Panc1 (cell line): ENCODE data around the gene ACOT8.
"Not testable (repeated sequence)": the region's sequence is repeated elsewhere in the genome, so short reads cannot be mapped to it uniquely, and the experiment has no call there.

Experiments
- POLR2AphosphoS5 ChIP-seq: IDR thresholded peaks from 2 replicates; pipeline ENCODE4 v1.6.1; 2012; ENCODE audit warnings: mild to moderate bottlenecking, low read depth, low read length, moderate library complexity
- SIN3A ChIP-seq: IDR thresholded peaks from 2 replicates; pipeline ENCODE4 v1.6.1; 2012; ENCODE audit warnings: low read depth, mild to moderate bottlenecking, low read length, moderate library complexity, borderline replicate concordance; ENCODE audit not compliant: insufficient read depth
- TCF7L2 ChIP-seq: IDR thresholded peaks from 2 replicates; pipeline ENCODE4 v1.6.1; 2011; ENCODE audit warnings: mild to moderate bottlenecking, low read depth, low read length, inconsistent platforms
- TF ChIP-seq, protein P1 (sequence below): fragments of 450-650 bp; IDR thresholded peaks from 2 replicates; pipeline ENCODE4 v1.5.1; 2017; ENCODE audit warnings: mild to moderate bottlenecking
- TF ChIP-seq, protein P2 (sequence below), 2 experiments: IDR thresholded peaks; 2 replicates each; pipeline ENCODE4 v1.6.1; 2011 to 2012; ENCODE audit warnings: low read depth in 2 of 2, control low read depth in 1 of 2, low read length in 1 of 2, mild to moderate bottlenecking in 1 of 2, moderate library complexity in 1 of 2; ENCODE audit not compliant: insufficient read depth in 1 of 2

DNA sequence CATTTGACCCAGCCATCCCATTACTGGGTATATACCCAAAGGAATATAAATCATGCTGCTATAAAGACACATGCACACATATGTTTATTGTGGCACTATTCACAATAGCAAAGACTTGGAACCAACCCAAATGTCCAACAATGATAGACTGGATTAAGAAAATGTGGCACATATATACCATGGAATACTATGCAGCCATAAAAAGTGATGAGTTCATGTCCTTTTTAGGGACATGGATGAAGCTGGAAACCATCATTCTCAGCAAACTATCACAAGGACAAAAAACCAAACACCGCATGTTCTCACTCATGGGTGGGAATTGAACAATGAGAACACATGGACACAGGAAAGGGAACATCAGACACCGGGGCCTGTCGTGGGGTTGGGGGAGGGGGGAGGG is 59.2 kb downstream of the ACOT8 start:
- TF ChIP-seq, protein P1, sequence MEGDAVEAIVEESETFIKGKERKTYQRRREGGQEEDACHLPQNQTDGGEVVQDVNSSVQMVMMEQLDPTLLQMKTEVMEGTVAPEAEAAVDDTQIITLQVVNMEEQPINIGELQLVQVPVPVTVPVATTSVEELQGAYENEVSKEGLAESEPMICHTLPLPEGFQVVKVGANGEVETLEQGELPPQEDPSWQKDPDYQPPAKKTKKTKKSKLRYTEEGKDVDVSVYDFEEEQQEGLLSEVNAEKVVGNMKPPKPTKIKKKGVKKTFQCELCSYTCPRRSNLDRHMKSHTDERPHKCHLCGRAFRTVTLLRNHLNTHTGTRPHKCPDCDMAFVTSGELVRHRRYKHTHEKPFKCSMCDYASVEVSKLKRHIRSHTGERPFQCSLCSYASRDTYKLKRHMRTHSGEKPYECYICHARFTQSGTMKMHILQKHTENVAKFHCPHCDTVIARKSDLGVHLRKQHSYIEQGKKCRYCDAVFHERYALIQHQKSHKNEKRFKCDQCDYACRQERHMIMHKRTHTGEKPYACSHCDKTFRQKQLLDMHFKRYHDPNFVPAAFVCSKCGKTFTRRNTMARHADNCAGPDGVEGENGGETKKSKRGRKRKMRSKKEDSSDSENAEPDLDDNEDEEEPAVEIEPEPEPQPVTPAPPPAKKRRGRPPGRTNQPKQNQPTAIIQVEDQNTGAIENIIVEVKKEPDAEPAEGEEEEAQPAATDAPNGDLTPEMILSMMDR: not testable (repeated sequence)
- not testable (repeated sequence) for TF ChIP-seq POLR2AphosphoS5, SIN3A, TCF7L2
- TF ChIP-seq, protein P2, sequence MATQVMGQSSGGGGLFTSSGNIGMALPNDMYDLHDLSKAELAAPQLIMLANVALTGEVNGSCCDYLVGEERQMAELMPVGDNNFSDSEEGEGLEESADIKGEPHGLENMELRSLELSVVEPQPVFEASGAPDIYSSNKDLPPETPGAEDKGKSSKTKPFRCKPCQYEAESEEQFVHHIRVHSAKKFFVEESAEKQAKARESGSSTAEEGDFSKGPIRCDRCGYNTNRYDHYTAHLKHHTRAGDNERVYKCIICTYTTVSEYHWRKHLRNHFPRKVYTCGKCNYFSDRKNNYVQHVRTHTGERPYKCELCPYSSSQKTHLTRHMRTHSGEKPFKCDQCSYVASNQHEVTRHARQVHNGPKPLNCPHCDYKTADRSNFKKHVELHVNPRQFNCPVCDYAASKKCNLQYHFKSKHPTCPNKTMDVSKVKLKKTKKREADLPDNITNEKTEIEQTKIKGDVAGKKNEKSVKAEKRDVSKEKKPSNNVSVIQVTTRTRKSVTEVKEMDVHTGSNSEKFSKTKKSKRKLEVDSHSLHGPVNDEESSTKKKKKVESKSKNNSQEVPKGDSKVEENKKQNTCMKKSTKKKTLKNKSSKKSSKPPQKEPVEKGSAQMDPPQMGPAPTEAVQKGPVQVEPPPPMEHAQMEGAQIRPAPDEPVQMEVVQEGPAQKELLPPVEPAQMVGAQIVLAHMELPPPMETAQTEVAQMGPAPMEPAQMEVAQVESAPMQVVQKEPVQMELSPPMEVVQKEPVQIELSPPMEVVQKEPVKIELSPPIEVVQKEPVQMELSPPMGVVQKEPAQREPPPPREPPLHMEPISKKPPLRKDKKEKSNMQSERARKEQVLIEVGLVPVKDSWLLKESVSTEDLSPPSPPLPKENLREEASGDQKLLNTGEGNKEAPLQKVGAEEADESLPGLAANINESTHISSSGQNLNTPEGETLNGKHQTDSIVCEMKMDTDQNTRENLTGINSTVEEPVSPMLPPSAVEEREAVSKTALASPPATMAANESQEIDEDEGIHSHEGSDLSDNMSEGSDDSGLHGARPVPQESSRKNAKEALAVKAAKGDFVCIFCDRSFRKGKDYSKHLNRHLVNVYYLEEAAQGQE (IDR thresholded peaks at IDR 0.05; ENCODE audit: insufficient read depth in 1 of 2, low read depth in 2 of 2, low read length in 1 of 2): not testable (repeated sequence)
